HepG2 (cell line): ENCODE data around the gene AHCY. TPM values are rescaled to one million over a fixed set of nuclear protein-coding genes. Genes with fewer than 3 reads are reported as not detected.

Experiments used
- ATAC-seq: fragments of 200-7000 bp; cut with Tn5 transposase; 3 replicates; pipeline ENCODE4 v1.9.1; 2020; ENCODE audit warnings: mild to moderate bottlenecking, moderate library complexity
- BruUV-seq: library from RNA; stranded (reverse); fragments of 400-500 nt; replicated peaks from 2 replicates; lab custom pipeline; 2021; lab: Mats Ljungman, UMichigan
- CTCF ChIA-PET: fragments of 300-600 bp; formaldehyde crosslinking; extraction: SDS; loops from one replicate; lab custom pipeline; 2021; ENCODE audit warnings: low total read pairs, inconsistent platforms, low intra/inter-chr PET ratio; lab: Yijun Ruan, JAX
- POLR2A ChIA-PET: fragments of 350-600 bp; sonication (Branson Sonifier 250); formaldehyde crosslinking; loops from one replicate; lab custom pipeline; 2020; ENCODE audit warnings: antibody characterized with exemption, inconsistent platforms; lab: Yijun Ruan, JAX
- DNase-seq: peaks from one replicate; pipeline ENCODE4 v3.0.0-alpha.2; 2015; ENCODE audit warnings: low spot score
- FAIRE-seq: peaks from 3 replicates; lab custom pipeline; 2011; peaks lifted over from hg19 to GRCh38; lab: Jason Lieb, UNC
- H2AFZ ChIP-seq: one replicate; pipeline ENCODE4 v1.6.1; 2011; ENCODE audit warnings: low read length, inconsistent platforms
- H3K27ac ChIP-seq: fragments of 300-600 bp; 3 replicates; pipeline ENCODE4 v1.8.0; 2011; ENCODE audit warnings: mixed run types, mild to moderate bottlenecking, mixed read lengths, low read length, inconsistent platforms; ENCODE audit not compliant: insufficient read depth; ENCODE audit errors: extremely low read length
- H3K27me3 ChIP-seq, 2 experiments: fragments of 200-600 bp in 1 of 2; 2 replicates in 1 of 2; 3 replicates in 1 of 2; pipeline versions ENCODE4 v1.6.0 to v1.8.0; 2011; ENCODE audit warnings: low read length in 2 of 2, mild to moderate bottlenecking in 2 of 2, moderate library complexity in 2 of 2, inconsistent platforms in 1 of 2; ENCODE audit not compliant: insufficient read depth in 2 of 2, control insufficient read depth in 1 of 2
- H3K36me3 ChIP-seq, 2 experiments: fragments of 200-600 bp in 1 of 2; replicated peaks in 1 of 2; 2 replicates in 1 of 2; 3 replicates in 1 of 2; pipeline versions ENCODE4 v1.5.1 to v1.8.0; 2011; ENCODE audit warnings: low read length in 2 of 2, inconsistent platforms in 1 of 2; ENCODE audit not compliant: insufficient read depth in 2 of 2, control insufficient read depth in 1 of 2
- H3K4me1 ChIP-seq: 2 replicates; pipeline ENCODE4 v1.5.1; 2012; ENCODE audit warnings: low read length, inconsistent platforms; ENCODE audit not compliant: insufficient read depth
- H3K4me2 ChIP-seq: 2 replicates; pipeline ENCODE4 v1.6.0; 2011; ENCODE audit warnings: low read depth, low read length, inconsistent platforms
- H3K4me3 ChIP-seq, 3 experiments: fragments of 200-600 bp in 1 of 3; sonication (generic), shearing (Covaris generic) in 1 of 3; replicated peaks in 1 of 3; 2 replicates each; pipeline ENCODE4 v1.5.1; 2011 to 2016; ENCODE audit warnings: low read length in 3 of 3, inconsistent platforms in 2 of 3, low read depth in 2 of 3, mild to moderate bottlenecking in 2 of 3, control low read depth in 1 of 3, mixed read lengths in 1 of 3; ENCODE audit not compliant: insufficient read depth in 1 of 3
- H3K79me2 ChIP-seq: one replicate; pipeline ENCODE4 v1.6.1; 2011; ENCODE audit warnings: low read length, inconsistent platforms; ENCODE audit not compliant: insufficient read depth
- H3K9ac ChIP-seq: 2 replicates; pipeline ENCODE4 v1.6.0; 2011; ENCODE audit warnings: mild to moderate bottlenecking, low read depth, low read length, inconsistent platforms; ENCODE audit not compliant: insufficient read depth
- H3K9me3 ChIP-seq: 2 replicates; pipeline ENCODE4 v1.5.1; 2012; ENCODE audit warnings: mild to moderate bottlenecking, low read length
- H4K20me1 ChIP-seq: 2 replicates; pipeline ENCODE4 v1.6.0; 2011; ENCODE audit warnings: inconsistent platforms, mild to moderate bottlenecking, low read length, moderate library complexity; ENCODE audit not compliant: insufficient read depth
- CBX1 ChIP-seq: IDR thresholded peaks from one replicate; pipeline ENCODE4 v1.6.1; 2016; ENCODE audit warnings: antibody characterized with exemption, low read depth
- ERF ChIP-seq: IDR thresholded peaks from 2 replicates; pipeline ENCODE4 v1.6.1; 2018; ENCODE audit warnings: missing biosample characterization, missing genetic modification reagents
- GATAD2A ChIP-seq: IDR thresholded peaks from 2 replicates; pipeline ENCODE4 v1.6.1; 2016
- GLI4 ChIP-seq: sonication (generic); formaldehyde crosslinking; IDR thresholded peaks from 2 replicates; pipeline ENCODE4 v1.5.1; 2020; ENCODE audit warnings: missing genetic modification reagents, mild to moderate bottlenecking, moderate library complexity, borderline replicate concordance
- KLF16 ChIP-seq, 2 experiments: sonication (generic) in 1 of 2; formaldehyde crosslinking in 1 of 2; IDR thresholded peaks; 2 replicates each; pipeline versions ENCODE4 v1.6.1 to v1.8.0; 2016 to 2023; ENCODE audit warnings: missing genetic modification reagents in 2 of 2, missing compliant biosample characterization in 1 of 2
- MEF2D ChIP-seq: sonication (generic); formaldehyde crosslinking; IDR thresholded peaks from 2 replicates; pipeline ENCODE4 v1.5.1; 2020; ENCODE audit warnings: mild to moderate bottlenecking, missing genetic modification reagents
- RBFOX2 ChIP-seq: fragments of 200-400 bp; formaldehyde crosslinking; IDR thresholded peaks from 2 replicates; pipeline ENCODE4 v1.6.1; 2017; ENCODE audit warnings: low read depth, mild to moderate bottlenecking, low read length
- ZFP90 ChIP-seq: sonication (generic); formaldehyde crosslinking; IDR thresholded peaks from 2 replicates; pipeline ENCODE4 v1.8.0; 2022; ENCODE audit warnings: missing genetic modification reagents, mild to moderate bottlenecking, inconsistent platforms, borderline replicate concordance
- ZNF235 ChIP-seq: sonication (generic); formaldehyde crosslinking; IDR thresholded peaks from 2 replicates; pipeline ENCODE4 v1.8.1; 2023; ENCODE audit warnings: mild to moderate bottlenecking, missing genetic modification reagents, borderline replicate concordance
- ZNF513 ChIP-seq: sonication (generic); formaldehyde crosslinking; conservative IDR thresholded peaks from 2 replicates; pipeline ENCODE4 v1.5.0; 2020; ENCODE audit warnings: missing genetic modification reagents
- ZNF652 ChIP-seq: IDR thresholded peaks from 2 replicates; pipeline ENCODE4 v1.6.1; 2016; ENCODE audit warnings: low read depth, borderline replicate concordance
- ZNF781 ChIP-seq: sonication (generic); formaldehyde crosslinking; IDR thresholded peaks from 2 replicates; pipeline ENCODE4 v1.5.1; 2020; ENCODE audit warnings: borderline replicate concordance, mild to moderate bottlenecking, missing genetic modification reagents; ENCODE audit errors: not compliant biosample characterization
- WGBS: methylation state at CpG from one replicate; pipeline ENCODE4 v1.1.6; 2017; ENCODE audit warnings: low lambda C conversion rate; 5-methylcytosine and 5-hydroxymethylcytosine counted together
- in situ Hi-C: cut with HindIII; loops from 2 replicates; pipeline ENCODE4 v1.10.0; 2017; ENCODE audit warnings: low pct_unique_long_range_greater_than_20kb; ENCODE audit not compliant: extremely low pct_ligation_motif_present
- intact Hi-C: fragments of 100-400 bp; cut with micrococcal nuclease; formaldehyde crosslinking; loops from one replicate; pipeline ENCODE4 v1.10.0; 2022; ENCODE audit not compliant: unreplicated experiment
- polyA plus RNA-seq, 8 experiments: library from polyadenylated mRNA; depleted of rRNA in 3 of 8; stranded (reverse) in 7 of 8; unstranded in 1 of 8; fragments of >200 nt; fragmentation: Illumina TruSeq in 4 of 8; extraction: Trizol in 4 of 8; gene quantifications; 2 replicates each; pipeline versions ENCODE4 v1.2.1 to v1.2.3, GENCODE V29; 2011 to 2016; ENCODE audit warnings: low read depth in 4 of 8, missing spikeins in 1 of 8, mixed read lengths in 1 of 8; ENCODE audit not compliant: insufficient read depth in 1 of 8
- total RNA-seq, 5 experiments: library from RNA; depleted of rRNA; stranded (reverse); fragments of >200 nt; fragmentation: Illumina TruSeq; extraction: Trizol; gene quantifications; 2 replicates each; pipeline ENCODE4 v1.2.3, GENCODE V29; 2016; ENCODE audit warnings: low read depth in 1 of 5
- TF ChIP-seq, protein P1 (sequence below): sonication (generic); formaldehyde crosslinking; IDR thresholded peaks from 2 replicates; pipeline ENCODE4 v1.9.0; 2021; ENCODE audit warnings: missing genetic modification reagents, borderline replicate concordance
- TF ChIP-seq, protein P2 (sequence below): IDR thresholded peaks from 2 replicates; pipeline ENCODE4 v1.6.1; 2016; ENCODE audit warnings: low read depth
- TF ChIP-seq, protein P3 (sequence below): sonication (generic); formaldehyde crosslinking; IDR thresholded peaks from 2 replicates; pipeline ENCODE4 v1.8.0; 2022; ENCODE audit warnings: mild to moderate bottlenecking, missing genetic modification reagents; ENCODE audit not compliant: insufficient replicate concordance

Gene AHCY
- total and polyA plus RNA-seq, 2 of the 13 experiments (the other 11 are each of a cell fraction or from before 2014, with no cell fraction given) = 407 to 419 TPM

DNA sequence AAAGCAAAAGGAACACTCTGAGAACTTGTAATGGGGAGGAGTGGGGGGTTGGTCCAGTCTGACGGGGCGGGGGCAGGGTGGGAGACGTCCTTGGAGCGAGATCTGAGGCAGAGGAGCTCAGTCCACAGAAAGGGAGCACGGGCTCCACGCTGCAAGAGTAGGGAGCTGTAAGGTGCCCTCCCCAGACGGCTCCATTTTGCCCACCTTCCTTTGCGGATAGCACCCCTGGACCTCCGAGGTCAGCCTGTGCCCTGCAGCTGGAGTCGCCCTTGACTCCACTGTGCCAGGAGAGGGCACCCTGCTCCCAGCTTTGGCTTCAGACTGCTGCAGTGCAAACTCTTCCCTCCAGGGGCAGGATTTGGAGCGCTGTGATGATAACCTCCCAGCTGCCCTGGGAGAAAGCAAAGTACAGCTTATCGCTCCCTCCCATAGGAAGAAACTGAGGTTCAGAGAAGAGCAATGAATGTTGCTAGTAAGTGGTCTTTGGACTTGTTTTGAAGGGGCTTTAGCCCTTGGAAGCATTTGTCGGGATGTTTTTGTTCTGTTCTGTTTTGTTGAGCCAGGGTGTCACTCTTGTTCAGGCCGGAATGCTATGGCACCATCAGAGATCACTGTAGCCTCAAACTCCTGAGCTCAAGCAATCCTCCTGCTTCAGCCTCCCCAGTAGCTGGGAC, 9.5 kb upstream of the AHCY start:
- peak overlapping the region; percentile 73 for H2AFZ ChIP-seq
- ATAC-seq (peak; percentile 73), DNase-seq (peak; percentile 96), FAIRE-seq (peak; percentile 98)
- H3K27ac ChIP-seq = no peak overlapping the region
- BruUV-seq = no TSS peak
- intact Hi-C loops (loop anchor here (1.0 to 5.0 kb wide), 7 partner anchors 51 to 211 kb away; partner anchors contain the start of gene ITCH), in situ Hi-C loops (loop anchor here (5.0 kb wide), 3 partner anchors 50 to 205 kb away; partner anchors contain the start of genes DYNLRB1 and ITCH)
- H3K9ac ChIP-seq = peak overlapping the region; percentile 41; the same call in 1 of the 2 replicates
- H3K27me3 ChIP-seq = no peaks in the 10 kb centered on the region
- no peaks in the 10 kb centered on the region for H3K9me3 ChIP-seq
- WGBS = 8% methylated on average over 9 of the region's 14 CpGs
- ChIA-PET POLR2A (interaction anchor here (0.7 to 5.2 kb wide), 20 partner anchors 10 to 213 kb away, joined by 3 to 144 read pairs (median 4); partner anchors contain the start of genes AHCY, DYNLRB1, EIF2S2 and ITCH), CTCF (interaction anchor here (0.7 to 4.3 kb wide), 25 partner anchors 11 to 225 kb away, joined by 3 to 32 read pairs (median 4); partner anchors contain the start of gene ITCH)
- no peaks in the 10 kb centered on the region for H3K36me3 ChIP-seq
- peaks cover 73% of the 10 kb centered on the region for H3K4me1 ChIP-seq
- no peaks in the 10 kb centered on the region for H3K79me2 ChIP-seq
- H3K4me2 ChIP-seq = peak overlapping the region; percentile 92
- H4K20me1 ChIP-seq = no peaks in the 10 kb centered on the region
- peak overlapping the region; percentile 53 to 77 (median 54) for H3K4me3 ChIP-seq
- no peak for TF ChIP-seq RBFOX2
- peak; percentile 85 for TF ChIP-seq MEF2D (CRISPR knock-in tag)
- TF ChIP-seq, protein P1, sequence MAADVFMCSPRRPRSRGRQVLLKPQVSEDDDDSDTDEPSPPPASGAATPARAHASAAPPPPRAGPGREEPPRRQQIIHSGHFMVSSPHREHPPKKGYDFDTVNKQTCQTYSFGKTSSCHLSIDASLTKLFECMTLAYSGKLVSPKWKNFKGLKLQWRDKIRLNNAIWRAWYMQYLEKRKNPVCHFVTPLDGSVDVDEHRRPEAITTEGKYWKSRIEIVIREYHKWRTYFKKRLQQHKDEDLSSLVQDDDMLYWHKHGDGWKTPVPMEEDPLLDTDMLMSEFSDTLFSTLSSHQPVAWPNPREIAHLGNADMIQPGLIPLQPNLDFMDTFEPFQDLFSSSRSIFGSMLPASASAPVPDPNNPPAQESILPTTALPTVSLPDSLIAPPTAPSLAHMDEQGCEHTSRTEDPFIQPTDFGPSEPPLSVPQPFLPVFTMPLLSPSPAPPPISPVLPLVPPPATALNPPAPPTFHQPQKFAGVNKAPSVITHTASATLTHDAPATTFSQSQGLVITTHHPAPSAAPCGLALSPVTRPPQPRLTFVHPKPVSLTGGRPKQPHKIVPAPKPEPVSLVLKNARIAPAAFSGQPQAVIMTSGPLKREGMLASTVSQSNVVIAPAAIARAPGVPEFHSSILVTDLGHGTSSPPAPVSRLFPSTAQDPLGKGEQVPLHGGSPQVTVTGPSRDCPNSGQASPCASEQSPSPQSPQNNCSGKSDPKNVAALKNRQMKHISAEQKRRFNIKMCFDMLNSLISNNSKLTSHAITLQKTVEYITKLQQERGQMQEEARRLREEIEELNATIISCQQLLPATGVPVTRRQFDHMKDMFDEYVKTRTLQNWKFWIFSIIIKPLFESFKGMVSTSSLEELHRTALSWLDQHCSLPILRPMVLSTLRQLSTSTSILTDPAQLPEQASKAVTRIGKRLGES (CRISPR knock-in tag) = no peak
- TF ChIP-seq ERF = peak; percentile 98
- TF ChIP-seq ZNF513 (CRISPR knock-in tag) = no peak
- no peak for TF ChIP-seq ZNF235 (CRISPR knock-in tag)
- peak; percentile 91 for TF ChIP-seq GATAD2A (CRISPR knock-in tag)
- peak; percentile 92 for TF ChIP-seq ZNF781 (CRISPR knock-in tag)
- TF ChIP-seq, protein P2, sequence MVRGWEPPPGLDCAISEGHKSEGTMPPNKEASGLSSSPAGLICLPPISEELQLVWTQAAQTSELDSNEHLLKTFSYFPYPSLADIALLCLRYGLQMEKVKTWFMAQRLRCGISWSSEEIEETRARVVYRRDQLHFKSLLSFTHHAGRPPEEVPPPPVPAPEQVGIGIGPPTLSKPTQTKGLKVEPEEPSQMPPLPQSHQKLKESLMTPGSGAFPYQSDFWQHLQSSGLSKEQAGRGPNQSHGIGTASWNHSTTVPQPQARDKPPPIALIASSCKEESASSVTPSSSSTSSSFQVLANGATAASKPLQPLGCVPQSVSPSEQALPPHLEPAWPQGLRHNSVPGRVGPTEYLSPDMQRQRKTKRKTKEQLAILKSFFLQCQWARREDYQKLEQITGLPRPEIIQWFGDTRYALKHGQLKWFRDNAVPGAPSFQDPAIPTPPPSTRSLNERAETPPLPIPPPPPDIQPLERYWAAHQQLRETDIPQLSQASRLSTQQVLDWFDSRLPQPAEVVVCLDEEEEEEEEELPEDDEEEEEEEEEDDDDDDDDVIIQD (CRISPR knock-in tag) = peak; percentile 96
- TF ChIP-seq ZNF652 = peak; percentile 68; the same call in 1 of the 2 replicates
- TF ChIP-seq, protein P3, sequence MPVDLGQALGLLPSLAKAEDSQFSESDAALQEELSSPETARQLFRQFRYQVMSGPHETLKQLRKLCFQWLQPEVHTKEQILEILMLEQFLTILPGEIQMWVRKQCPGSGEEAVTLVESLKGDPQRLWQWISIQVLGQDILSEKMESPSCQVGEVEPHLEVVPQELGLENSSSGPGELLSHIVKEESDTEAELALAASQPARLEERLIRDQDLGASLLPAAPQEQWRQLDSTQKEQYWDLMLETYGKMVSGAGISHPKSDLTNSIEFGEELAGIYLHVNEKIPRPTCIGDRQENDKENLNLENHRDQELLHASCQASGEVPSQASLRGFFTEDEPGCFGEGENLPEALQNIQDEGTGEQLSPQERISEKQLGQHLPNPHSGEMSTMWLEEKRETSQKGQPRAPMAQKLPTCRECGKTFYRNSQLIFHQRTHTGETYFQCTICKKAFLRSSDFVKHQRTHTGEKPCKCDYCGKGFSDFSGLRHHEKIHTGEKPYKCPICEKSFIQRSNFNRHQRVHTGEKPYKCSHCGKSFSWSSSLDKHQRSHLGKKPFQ (CRISPR knock-in tag) = no peak
- TF ChIP-seq CBX1 = peak; percentile 99
- TF ChIP-seq GLI4 (CRISPR knock-in tag) = peak; percentile 91
- TF ChIP-seq KLF16 (CRISPR knock-in tag; IDR thresholded peaks at IDR 0.05) = peak in 1 of 2 experiments; percentile 97; a peak in 2 of 4 replicates
- no peak; the same call in 1 of the 2 replicates for TF ChIP-seq ZFP90 (CRISPR knock-in tag)
